OCI-LY3 (cell line): ENCODE results near the gene ATP2A3.

Source experiments
- H2AFZ ChIP-seq: fragments of 200-600, 300-600 bp; shearing (Covaris generic); 2 replicates; pipeline ENCODE4 v1.6.0; 2014; ENCODE audit warnings: antibody characterized with exemption, low read depth, low read length
- H3K27ac ChIP-seq: fragments of 200-600, 300-600 bp; sonication (generic); 2 replicates; pipeline ENCODE4 v1.5.1; 2014; ENCODE audit warnings: mild to moderate bottlenecking, low read length, moderate library complexity, mixed read lengths
- H3K27me3 ChIP-seq: fragments of 200-600, 300-600 bp; sonication (generic); 2 replicates; pipeline ENCODE4 v1.6.1; 2014; ENCODE audit warnings: low read depth, low read length, mixed read lengths
- H3K36me3 ChIP-seq: fragments of 200-600, 300-600 bp; sonication (generic); replicated peaks from 2 replicates; pipeline ENCODE3; 2014; ENCODE audit warnings: low read depth, low read length, mixed read lengths
- H3K4me1 ChIP-seq: fragments of 300-600, 200-600 bp; sonication (generic); 2 replicates; pipeline ENCODE4 v1.6.1; 2014; ENCODE audit warnings: low read length, mixed read lengths
- H3K4me2 ChIP-seq: fragments of 200-600, 300-600 bp; sonication (generic); 2 replicates; pipeline ENCODE4 v1.6.1; 2014; ENCODE audit warnings: low read length, mixed read lengths
- H3K4me3 ChIP-seq: fragments of 300-600, 200-600 bp; sonication (generic); 2 replicates; pipeline ENCODE4 v1.5.1; 2014; ENCODE audit warnings: antibody characterized with exemption, mild to moderate bottlenecking, low read length, moderate library complexity
- H3K79me2 ChIP-seq: fragments of 300-600, 200-600 bp; shearing (Covaris generic); 2 replicates; pipeline ENCODE4 v1.6.1; 2014; ENCODE audit warnings: mild to moderate bottlenecking, low read length, mixed read lengths
- H3K9ac ChIP-seq: fragments of 300-600, 200-600 bp; shearing (Covaris generic); 2 replicates; pipeline ENCODE4 v1.6.0; 2014; ENCODE audit warnings: mild to moderate bottlenecking, low read length, moderate library complexity
- H3K9me3 ChIP-seq: fragments of 200-600, 300-600 bp; shearing (Covaris generic); 2 replicates; pipeline ENCODE4 v1.6.1; 2014; ENCODE audit warnings: low read length, mixed read lengths; ENCODE audit not compliant: insufficient read depth
- H4K20me1 ChIP-seq: fragments of 200-600, 300-600 bp; sonication (generic); 2 replicates; pipeline ENCODE4 v1.6.1; 2016; ENCODE audit warnings: low read length, mixed read lengths; ENCODE audit not compliant: insufficient read depth
- EZH2phosphoT487 ChIP-seq: fragments of 200-600 bp; shearing (Covaris generic); IDR thresholded peaks from 2 replicates; pipeline ENCODE4 v1.6.1; 2018; ENCODE audit warnings: antibody characterized with exemption, mixed run types, low read depth
- TF ChIP-seq, protein P1 (sequence below): fragments of 200-600, 300-600 bp; sonication (generic); IDR thresholded peaks from 2 replicates; pipeline ENCODE4 v1.5.1; 2014; ENCODE audit warnings: antibody characterized with exemption, low read length, low read depth

The ATP2A3 gene

DNA sequence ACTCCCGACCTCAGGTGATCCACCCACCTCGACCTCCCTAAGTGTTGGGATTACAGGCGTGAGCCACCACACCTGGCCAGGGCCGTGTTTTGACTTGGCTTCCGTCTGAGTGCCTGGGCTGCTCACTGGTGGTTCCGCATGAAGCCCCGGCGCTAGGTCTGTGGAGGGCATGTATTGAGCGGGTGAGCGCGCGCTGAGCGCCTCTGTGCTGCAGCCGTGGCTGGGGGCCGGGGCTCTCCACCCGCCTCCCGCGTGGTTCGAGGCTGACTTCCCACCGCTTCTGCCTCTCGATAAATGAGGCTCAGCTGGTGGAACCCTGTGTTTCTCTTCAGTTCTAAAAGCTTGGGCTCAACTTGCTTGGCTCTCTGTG, 38.9 kb upstream of the ATP2A3 start:
- no peaks in the 10 kb centered on the region for H4K20me1 ChIP-seq
- no peak overlapping the region for H3K9ac ChIP-seq
- TF ChIP-seq, protein P1, sequence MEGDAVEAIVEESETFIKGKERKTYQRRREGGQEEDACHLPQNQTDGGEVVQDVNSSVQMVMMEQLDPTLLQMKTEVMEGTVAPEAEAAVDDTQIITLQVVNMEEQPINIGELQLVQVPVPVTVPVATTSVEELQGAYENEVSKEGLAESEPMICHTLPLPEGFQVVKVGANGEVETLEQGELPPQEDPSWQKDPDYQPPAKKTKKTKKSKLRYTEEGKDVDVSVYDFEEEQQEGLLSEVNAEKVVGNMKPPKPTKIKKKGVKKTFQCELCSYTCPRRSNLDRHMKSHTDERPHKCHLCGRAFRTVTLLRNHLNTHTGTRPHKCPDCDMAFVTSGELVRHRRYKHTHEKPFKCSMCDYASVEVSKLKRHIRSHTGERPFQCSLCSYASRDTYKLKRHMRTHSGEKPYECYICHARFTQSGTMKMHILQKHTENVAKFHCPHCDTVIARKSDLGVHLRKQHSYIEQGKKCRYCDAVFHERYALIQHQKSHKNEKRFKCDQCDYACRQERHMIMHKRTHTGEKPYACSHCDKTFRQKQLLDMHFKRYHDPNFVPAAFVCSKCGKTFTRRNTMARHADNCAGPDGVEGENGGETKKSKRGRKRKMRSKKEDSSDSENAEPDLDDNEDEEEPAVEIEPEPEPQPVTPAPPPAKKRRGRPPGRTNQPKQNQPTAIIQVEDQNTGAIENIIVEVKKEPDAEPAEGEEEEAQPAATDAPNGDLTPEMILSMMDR = no peak
- TF ChIP-seq EZH2phosphoT487 = no peak
- H3K27ac ChIP-seq = no peak overlapping the region
- H3K4me3 ChIP-seq = no peak overlapping the region
- H3K27me3 ChIP-seq = no peaks in the 10 kb centered on the region
- no peak overlapping the region for H2AFZ ChIP-seq
- no peak overlapping the region for H3K4me2 ChIP-seq
- no peaks in the 10 kb centered on the region for H3K4me1 ChIP-seq
- H3K79me2 ChIP-seq = no peaks in the 10 kb centered on the region
- no peaks in the 10 kb centered on the region for H3K36me3 ChIP-seq
- no peaks in the 10 kb centered on the region for H3K9me3 ChIP-seq

DNA sequence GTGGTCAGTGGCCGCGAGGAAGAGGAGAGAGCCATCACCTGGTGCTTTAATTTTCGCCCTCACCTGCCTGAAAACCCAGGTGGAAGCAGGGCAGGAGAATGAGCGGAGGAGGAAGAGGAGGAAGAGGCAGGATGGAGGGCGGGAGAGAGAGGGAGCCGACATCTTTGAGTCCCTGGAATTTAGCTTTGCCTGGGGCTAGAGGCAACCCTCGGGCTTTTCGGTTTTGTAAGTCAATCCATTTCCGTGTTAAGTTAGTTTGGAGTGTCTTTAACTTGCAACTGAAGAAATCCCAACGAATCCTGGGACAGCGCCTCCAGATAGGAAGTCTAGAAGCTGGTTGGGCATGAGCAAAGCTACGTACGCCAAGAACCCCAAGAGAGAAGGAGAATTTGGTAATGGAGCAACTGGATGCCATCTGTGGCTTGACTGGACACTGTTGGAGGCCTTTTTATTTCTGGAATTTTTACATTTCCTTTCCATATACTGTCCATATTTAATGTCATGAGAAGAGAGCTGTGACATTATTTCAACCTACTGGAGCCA, 36.9 kb upstream of the ATP2A3 start:
- Histone ChIP-seq H3K9me3 (no peaks in the 10 kb centered on the region), H4K20me1 (no peaks in the 10 kb centered on the region), H3K4me2 (no peak overlapping the region), H3K4me1 (no peaks in the 10 kb centered on the region), H3K27me3 (no peaks in the 10 kb centered on the region), H3K79me2 (no peaks in the 10 kb centered on the region), H3K27ac (no peak overlapping the region), H3K9ac (no peak overlapping the region), H2AFZ (no peak overlapping the region), H3K4me3 (no peak overlapping the region), H3K36me3 (no peaks in the 10 kb centered on the region)
- TF ChIP-seq, protein P1 = no peak
- no peak for TF ChIP-seq EZH2phosphoT487

DNA sequence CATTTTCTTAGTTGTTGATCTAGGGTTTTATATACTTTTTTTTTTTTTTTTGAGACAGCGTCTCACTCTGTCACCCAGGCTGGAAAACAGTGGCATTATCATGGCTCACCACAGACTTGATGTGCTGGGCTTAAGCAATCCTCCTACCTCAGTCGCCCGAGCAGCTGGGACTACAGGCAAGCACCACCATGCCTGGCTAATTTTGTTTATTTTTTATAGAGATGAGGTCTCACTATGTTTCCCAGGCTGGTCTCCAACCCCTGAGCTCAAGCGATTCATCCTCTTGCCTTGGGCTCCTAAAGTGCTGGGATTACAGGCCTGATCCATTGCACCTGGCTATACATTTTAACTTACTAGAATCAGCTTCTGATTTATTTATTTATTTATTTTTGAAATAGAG, 34.2 kb upstream of the ATP2A3 start:
- H4K20me1 ChIP-seq = no peaks in the 10 kb centered on the region
- TF ChIP-seq, protein P1 = no peak
- TF ChIP-seq EZH2phosphoT487 = no peak
- no peak overlapping the region for H2AFZ ChIP-seq
- H3K27ac ChIP-seq = no peak overlapping the region
- H3K9me3 ChIP-seq = no peaks in the 10 kb centered on the region
- no peaks in the 10 kb centered on the region for H3K27me3 ChIP-seq
- H3K79me2 ChIP-seq = no peaks in the 10 kb centered on the region
- no peak overlapping the region for H3K4me3 ChIP-seq
- H3K36me3 ChIP-seq = no peaks in the 10 kb centered on the region
- no peak overlapping the region for H3K9ac ChIP-seq
- H3K4me2 ChIP-seq = no peak overlapping the region
- peaks cover 10% of the 10 kb centered on the region for H3K4me1 ChIP-seq

DNA sequence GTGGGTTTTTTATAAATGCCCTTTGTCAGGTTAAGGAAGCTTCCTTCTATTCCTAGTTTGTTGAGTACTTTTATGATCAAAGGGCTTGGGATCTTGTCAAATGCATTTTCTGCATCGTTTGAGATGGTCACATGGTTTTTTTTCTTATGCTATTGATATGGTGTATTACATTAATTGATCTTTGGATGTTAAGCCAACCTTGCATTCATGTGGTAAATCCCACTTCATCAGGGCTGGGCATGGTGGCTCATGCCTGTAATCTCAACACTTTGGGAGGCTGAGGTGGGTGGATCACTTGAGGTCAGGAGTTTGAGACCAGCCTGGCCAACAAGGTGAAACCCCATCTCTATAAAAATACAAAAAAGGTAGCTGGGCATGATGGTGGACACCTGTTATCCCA, 30.8 kb upstream of the ATP2A3 start:
- Histone ChIP-seq H3K9ac (no peak overlapping the region), H3K36me3 (no peaks in the 10 kb centered on the region), H3K4me2 (no peak overlapping the region), H3K9me3 (no peaks in the 10 kb centered on the region), H4K20me1 (no peaks in the 10 kb centered on the region), H2AFZ (no peak overlapping the region), H3K27me3 (no peaks in the 10 kb centered on the region), H3K4me1 (peaks cover 13% of the 10 kb centered on the region), H3K79me2 (no peaks in the 10 kb centered on the region), H3K4me3 (no peak overlapping the region), H3K27ac (no peak overlapping the region)
- TF ChIP-seq EZH2phosphoT487 = no peak
- TF ChIP-seq, protein P1 = no peak
